ENCODE results near the gene RHBDL1.
A peak's percentile ranks its signal among the peaks of the same experiment; 100 is the strongest.

RHBDL1 gene

GRCh38 chr16:674968-675883 lies at the start of gene RHBDL1:
Gene RHBDL1 (plus strand): TSS chr16:675671. CDS start chr16:675791, 120 bp downstream.
- no peak for DNase-seq

- no peak for DNase-seq
Observed at GRCh38 chr16:625977-626765, 49.3 kb upstream of the RHBDL1 start.

- no peak for DNase-seq
Observed at GRCh38 chr16:626787-627453, 48.6 kb upstream of the RHBDL1 start.

GRCh38 chr16:627454-628239 lies 47.8 kb upstream of the RHBDL1 start:
- no peak for DNase-seq

DNA sequence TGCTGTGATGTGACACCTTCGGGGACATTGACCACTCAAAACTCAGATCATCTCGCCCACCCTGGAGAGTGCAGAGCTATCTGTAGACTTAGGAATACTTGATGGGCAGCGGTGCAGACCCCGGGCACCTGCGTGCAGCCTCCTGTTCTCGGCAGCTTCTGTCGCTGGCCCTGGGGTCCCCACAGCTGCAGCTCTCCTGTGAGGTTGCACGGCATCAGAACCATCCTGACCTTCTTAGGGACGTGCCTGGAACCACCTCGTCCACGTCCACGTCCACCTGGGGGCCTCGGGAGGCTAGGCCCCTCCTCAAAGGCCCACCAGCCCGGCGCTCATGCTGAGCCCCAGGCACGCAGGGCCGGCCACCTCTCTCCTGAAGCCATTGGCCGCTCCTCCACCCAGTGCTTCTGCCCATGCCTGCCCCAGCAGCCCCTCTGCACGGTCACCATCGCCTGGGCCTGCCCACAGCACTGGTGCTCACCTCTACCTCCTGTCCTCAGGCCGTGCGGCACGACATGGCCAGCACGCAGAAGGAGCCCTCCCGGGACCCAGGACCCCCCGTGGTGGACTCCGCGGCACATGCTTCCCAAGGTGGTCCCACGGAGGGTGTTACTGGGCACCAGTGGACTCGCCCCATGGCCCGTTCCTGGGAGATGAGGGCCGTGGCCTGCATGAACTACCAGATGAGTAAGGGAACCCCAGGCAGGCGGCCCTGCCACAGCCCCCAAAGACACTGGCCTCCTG lies 47.0 kb upstream of the RHBDL1 start:
- no peak for DNase-seq

GRCh38 chr16:629185-629832 lies 46.2 kb upstream of the RHBDL1 start:
- DNase-seq: no peak

GRCh38 chr16:629833-630248 lies 45.6 kb upstream of the RHBDL1 start:
- no peak for DNase-seq

DNA sequence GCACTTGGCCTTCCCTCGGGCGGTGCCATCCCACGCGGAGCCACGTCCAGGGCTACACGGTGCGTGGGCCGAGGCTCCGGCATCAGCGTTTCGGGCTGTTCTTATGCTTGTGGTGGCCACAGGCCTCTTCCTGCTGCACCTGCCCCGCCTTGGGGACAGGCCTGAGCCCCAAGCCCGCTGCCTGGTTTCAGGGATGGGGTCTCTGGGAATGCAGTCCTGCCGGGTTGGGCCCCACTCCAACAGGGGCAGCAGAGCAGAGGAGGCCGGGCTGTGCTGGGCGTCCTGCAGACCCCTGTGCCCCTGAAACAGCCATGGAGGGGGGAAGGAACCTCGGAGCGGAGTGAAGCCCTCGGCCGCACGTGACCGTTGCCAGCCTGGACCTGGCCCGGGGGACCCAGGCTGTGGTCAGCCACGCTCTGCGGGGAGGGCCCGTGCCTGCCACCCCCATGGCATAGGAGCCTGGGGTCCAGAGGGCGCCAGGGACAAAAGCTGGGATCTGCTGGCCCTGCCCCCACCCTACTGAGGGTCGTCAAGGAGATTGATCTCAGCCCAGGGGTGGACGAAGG lies 45.1 kb upstream of the RHBDL1 start:
- no peak for DNase-seq

GRCh38 chr16:630815-631405 lies 44.6 kb upstream of the RHBDL1 start, which contains the start of gene WFIKKN1:
Gene WFIKKN1 (plus strand): TSS chr16:630985. CDS start chr16:631254, 269 bp downstream.
- DNase-seq: no peak

- no peak for DNase-seq
Observed at GRCh38 chr16:631808-632358, 43.6 kb upstream of the RHBDL1 start.

GRCh38 chr16:632486-633335 lies 42.8 kb upstream of the RHBDL1 start:
- no peak for DNase-seq

- no peak for DNase-seq
Observed at GRCh38 chr16:633336-634050, 42.0 kb upstream of the RHBDL1 start.

GRCh38 chr16:634051-634670 lies 41.3 kb upstream of the RHBDL1 start:
- no peak for DNase-seq

DNA sequence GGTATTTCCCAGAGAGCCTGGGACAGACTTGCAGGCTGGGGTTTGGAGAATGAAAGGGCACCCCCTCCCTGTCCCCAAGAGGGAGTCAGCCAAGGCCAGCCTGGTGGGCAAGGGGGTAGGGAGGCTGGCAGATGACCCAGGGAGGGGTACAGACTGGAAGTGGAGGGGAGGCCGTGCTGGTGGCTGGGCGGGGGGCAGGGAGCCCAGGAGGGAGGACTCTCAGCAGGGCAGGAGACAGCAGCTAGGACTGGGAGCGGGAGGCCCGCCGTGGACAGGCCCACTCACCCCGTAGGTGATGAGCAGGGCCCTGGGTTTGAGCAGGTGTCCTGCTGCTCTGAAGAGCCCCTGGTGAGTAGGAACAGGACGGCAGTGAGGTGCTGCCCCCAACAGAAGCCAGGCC lies 40.5 kb upstream of the RHBDL1 start:
- no peak for DNase-seq

DNA sequence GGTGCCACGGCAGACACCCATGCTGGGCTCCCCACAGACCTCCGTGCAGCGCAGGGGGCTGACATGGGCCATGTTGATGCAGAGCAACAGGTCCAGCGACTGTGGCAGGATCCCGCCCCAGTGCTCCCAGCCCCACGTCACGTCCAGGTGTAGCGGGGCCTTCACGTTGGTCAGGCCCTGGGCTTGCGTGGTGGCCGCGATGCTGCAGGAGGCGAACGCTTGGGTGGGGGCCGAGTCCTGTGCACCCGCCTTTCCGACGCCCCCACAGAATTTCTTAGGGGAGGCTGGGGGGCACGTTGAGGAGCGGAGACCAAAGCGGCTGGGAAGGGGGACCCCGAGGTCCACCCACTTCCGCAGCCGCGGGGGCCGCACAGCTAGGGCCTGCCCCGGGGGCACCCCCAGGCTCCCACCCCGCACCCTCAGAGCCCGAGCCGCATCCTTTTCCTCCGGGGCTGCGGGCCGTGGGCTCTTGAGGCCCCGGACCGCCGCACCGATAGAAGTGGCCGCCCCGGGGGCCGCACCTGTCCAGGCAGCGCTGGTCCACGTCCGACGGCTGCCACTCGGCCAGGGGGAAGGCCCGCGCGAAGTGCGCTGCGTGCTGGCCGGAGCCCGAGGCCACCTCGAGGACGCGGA lies 39.8 kb upstream of the RHBDL1 start:
- DNase-seq: no peak

GRCh38 chr16:636206-637080 lies 39.0 kb upstream of the RHBDL1 start, which contains the start of gene METTL26:
Gene METTL26 (minus strand): TSS chr16:636305. CDS start chr16:636290, 15 bp downstream.
- peak; percentile 84 for DNase-seq
